ENCODE measurements around the gene IZUMO4.

- TF ChIP-seq EGR1 (IDR thresholded peaks at IDR 0.05; ENCODE audit: low read depth in 2 of 2) (no peak), CTCF (IDR thresholded peaks at IDR 0.05; ENCODE audit: low read depth, low read length, missing input control) (no peak), MAX (IDR thresholded peaks at IDR 0.05) (no peak), TAF1 (conservative IDR thresholded peaks at IDR 0.05) (no peak), JUND (IDR thresholded peaks at IDR 0.05) (no peak)
- TF ChIP-seq, protein P1, sequence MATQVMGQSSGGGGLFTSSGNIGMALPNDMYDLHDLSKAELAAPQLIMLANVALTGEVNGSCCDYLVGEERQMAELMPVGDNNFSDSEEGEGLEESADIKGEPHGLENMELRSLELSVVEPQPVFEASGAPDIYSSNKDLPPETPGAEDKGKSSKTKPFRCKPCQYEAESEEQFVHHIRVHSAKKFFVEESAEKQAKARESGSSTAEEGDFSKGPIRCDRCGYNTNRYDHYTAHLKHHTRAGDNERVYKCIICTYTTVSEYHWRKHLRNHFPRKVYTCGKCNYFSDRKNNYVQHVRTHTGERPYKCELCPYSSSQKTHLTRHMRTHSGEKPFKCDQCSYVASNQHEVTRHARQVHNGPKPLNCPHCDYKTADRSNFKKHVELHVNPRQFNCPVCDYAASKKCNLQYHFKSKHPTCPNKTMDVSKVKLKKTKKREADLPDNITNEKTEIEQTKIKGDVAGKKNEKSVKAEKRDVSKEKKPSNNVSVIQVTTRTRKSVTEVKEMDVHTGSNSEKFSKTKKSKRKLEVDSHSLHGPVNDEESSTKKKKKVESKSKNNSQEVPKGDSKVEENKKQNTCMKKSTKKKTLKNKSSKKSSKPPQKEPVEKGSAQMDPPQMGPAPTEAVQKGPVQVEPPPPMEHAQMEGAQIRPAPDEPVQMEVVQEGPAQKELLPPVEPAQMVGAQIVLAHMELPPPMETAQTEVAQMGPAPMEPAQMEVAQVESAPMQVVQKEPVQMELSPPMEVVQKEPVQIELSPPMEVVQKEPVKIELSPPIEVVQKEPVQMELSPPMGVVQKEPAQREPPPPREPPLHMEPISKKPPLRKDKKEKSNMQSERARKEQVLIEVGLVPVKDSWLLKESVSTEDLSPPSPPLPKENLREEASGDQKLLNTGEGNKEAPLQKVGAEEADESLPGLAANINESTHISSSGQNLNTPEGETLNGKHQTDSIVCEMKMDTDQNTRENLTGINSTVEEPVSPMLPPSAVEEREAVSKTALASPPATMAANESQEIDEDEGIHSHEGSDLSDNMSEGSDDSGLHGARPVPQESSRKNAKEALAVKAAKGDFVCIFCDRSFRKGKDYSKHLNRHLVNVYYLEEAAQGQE (IDR thresholded peaks at IDR 0.05), result no peak
Observed at GRCh38 chr19:2070436-2070827, 26.3 kb upstream of the IZUMO4 start.

Measured in liver (tissue), 3 donors.